Tongue (tissue), 2 donors: ENCODE data around the gene PLVAP. TPM values are rescaled to one million over a fixed set of nuclear protein-coding genes. Genes with fewer than 3 reads are reported as not detected.

Source experiments
- DNase-seq: peaks from one replicate; pipeline ENCODE4 v3.0.0-alpha.2; 2015
- total RNA-seq: library from RNA; depleted of rRNA; stranded (reverse); fragments of >200 nt; gene quantifications from one replicate; pipeline ENCODE4 v1.2.3, GENCODE V29; 2014

The PLVAP gene
- total RNA-seq: 39.2 TPM

GRCh38 chr19:17376935-17377600 lies at the start of gene PLVAP:
TSS of gene PLVAP (minus strand) at chr19:17377342. CDS start at chr19:17377288, 54 bp downstream.
- DNase-seq: no peak

DNA sequence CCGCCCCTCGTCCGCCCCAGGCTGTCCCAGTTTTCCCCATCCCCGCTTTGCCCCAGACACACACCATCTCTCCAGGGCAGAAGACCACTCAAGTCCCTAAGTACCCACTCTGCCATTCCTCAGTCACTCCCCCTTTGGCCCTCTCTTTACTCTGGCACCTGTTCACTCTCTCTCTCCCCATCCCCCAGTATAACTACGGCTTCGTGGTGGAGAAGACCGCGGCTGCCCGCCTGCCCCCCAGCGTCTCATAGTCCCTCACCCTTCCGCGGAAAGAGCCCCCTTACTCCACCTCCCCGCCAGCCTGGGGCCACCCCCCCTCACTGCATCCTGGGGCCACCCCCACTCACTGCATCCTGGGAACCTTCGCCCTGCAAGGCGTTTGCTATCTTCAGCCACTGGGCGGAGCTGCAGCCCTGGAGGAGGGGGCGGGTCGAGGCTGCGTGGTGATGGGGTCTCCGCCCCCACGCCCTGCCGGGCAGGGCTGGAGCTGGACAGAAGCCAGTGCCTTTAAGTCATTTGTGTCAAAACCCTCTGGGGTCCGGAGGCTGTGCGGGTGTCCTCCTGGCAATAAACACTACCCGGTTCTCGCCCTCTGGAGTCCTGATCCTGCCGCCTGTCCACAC lies 47.7 kb upstream of the PLVAP start:
- DNase-seq: peak; percentile 59

DNA sequence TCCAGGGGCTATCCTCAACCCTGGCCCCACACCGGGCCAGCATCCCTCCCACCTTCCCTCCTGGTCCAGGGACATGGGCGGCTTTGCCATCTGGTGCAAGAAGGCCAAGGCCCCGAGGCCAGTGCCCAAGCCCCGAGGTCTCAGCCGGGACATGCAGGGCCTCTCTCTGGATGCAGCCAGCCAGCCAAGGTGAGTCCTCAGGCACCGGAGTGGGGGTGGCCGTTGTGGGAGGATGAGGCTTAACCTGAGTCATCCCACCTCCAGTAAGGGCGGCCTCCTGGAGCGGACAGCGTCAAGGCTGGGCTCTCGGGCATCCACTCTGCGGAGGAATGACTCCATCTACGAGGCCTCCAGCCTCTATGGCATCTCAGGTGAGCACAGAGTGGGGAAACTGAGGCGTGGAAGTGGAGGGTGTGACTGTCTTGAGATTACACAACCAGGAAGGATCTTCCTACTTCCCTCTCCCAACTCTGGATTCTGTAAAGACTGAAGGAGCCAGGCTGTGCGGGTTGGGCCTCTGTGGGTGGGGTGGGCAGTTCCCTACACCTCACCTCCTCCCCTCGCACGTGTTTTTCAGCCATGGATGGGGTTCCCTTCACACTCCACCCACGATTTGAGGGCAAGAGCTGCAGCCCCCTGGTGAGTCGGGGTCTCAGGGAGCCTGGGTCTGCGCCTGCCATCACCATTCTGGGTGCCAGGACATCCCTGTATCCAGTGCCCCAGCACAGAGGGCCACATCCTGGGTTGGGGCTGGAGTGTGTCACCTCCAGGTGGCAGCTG lies 46.5 kb upstream of the PLVAP start:
- DNase-seq: no peak

DNA sequence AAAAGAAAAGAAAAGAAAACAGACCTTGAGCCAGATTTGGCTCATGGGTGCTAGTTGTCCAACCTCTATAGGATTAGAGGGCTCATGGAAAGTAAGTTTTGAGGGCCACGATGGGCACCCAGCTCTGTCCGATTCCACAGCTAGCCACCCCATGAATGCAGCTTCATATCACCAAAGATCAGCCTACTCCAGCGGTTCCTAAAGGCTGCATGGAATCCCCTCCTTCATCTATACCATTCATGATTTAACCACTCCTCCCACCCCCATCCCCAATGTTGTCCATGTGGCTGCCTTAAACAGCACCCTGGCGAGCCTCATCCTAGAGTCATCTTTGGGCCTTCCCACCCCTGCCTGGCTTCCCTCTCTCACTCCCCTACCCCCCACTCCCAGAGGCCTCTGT lies 44.8 kb upstream of the PLVAP start:
- DNase-seq: no peak

- peak; percentile 43 for DNase-seq
Observed at GRCh38 chr19:17420475-17420924, 43.4 kb upstream of the PLVAP start.

GRCh38 chr19:17419621-17420474 lies 42.7 kb upstream of the PLVAP start, which contains the start of gene MVB12A:
TSS of gene MVB12A (plus strand) at chr19:17420047. CDS start at chr19:17420136, 89 bp downstream.
- peak; percentile 100 for DNase-seq

GRCh38 chr19:17419154-17419620 lies 42.0 kb upstream of the PLVAP start:
- no peak for DNase-seq

- no peak for DNase-seq
Observed at GRCh38 chr19:17418710-17419109, 41.6 kb upstream of the PLVAP start.

GRCh38 chr19:17415121-17415520 lies 38.0 kb upstream of the PLVAP start:
- no peak for DNase-seq

DNA sequence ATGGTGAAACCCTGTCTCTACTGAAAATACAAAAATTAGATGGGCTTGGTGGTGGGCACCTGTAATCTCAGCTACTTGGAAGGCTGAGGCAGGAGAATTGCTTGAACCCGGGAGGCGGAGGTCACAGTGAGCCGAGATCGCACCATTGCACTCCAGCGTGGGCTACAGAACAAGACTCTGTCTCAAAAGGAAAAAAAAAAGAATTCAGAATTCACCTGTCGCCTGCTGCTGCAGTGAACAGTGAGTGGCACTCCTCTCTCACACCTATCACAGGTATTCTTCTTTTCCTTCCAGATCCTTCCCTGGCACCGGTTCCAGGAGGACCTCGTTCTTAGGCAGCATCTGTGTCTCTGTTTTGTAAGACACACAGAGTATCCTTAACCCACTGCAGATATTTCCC lies 37.0 kb upstream of the PLVAP start:
- no peak for DNase-seq

- no peak for DNase-seq
Observed at GRCh38 chr19:17411801-17412200, 34.7 kb upstream of the PLVAP start.

DNA sequence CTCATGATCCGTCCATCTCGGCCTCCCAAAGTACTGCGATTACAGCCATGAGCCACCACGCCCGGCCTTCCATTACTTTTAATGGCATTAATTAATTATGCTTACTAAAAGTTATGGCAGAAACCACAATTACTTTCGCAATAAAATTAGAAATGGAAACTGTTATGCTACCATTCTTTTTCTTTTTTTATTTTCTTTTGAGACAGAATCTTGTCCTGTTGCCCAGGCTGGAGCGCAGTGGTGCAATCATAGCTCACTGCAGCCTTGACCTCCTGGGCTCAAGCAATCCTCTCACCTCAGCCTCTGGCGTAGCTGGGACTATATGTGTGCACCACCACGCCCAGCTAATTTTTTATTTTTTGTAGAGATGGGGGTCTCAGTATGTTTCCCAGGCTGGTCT lies 32.8 kb upstream of the PLVAP start:
- no peak for DNase-seq

- no peak for DNase-seq
Observed at GRCh38 chr19:17406887-17407196, 29.7 kb upstream of the PLVAP start.

GRCh38 chr19:17406046-17406886 lies 29.1 kb upstream of the PLVAP start:
- DNase-seq: no peak

DNA sequence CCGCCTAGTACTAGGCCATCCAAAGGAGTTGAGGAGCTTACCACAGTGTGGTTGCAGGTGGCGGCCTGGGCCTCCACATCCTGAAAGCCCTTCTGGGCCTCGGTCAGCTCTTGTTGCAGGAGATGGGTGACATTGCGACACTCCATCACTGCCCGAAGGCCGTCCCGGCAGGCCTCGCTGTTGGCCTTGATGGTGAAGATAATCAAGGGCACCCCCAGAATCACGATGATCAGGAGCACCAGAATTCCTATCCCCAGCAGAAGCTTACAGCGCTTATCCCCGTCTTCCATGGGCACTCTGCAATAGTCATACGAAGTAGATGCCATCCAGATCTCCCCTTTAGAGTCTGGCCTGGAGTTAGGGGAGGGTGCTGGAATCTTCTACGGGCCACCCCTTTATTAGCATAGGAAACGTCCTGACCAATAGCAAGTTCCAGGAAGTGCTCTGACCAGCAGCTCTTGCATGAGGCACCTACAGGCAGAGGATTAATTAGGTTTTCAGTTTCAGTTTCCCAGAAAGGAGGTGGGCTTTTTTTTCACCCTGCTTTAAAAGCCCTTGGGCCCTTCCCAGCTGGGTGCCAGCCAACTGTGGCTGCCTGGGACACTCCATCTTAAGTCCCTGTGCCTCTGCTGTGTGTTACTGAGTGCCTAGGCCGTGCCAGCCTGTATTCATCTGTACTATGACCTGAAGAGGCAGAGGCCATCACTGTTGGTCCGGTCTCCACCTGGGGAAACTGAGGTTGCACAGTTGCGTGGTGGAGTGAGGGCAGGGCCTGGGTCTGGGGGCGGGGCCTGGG lies 28.3 kb upstream of the PLVAP start, which contains the start of gene BST2:
Gene BST2 (minus strand): TSS at position 381 of the 796 bp plus-strand sequence. CDS start 55 bp downstream, at position 326.
- DNase-seq: no peak

DNA sequence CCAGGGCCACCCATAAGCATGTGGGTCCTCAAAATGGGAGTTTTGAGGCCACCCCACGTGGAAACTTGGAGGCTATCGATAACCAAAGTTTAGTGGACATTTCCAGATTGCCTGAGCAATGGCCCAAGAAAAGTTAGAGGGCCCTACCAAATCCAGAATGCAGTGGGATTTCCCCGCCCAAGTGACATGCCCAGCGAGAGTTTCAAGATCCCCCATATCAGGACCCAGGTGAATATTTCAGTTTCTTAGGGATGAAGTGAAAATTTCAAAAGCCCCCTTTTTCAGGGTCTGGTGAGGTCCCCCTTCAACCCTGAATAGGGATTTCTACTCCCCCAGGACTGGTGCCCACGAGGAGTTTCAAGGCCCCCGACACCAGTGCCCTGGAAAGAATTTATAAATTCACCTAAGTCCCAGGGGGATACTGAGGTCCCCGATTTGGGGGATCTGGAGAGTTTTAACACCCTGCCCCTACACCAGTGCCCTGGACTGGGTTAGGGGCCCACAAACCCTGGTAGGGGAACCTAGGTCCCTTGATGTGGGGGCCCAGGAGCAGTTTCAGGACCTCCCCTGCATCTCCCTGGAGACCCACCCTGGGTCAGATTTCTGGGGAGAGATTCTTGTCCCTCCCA lies 27.6 kb upstream of the PLVAP start:
- no peak for DNase-seq

- DNase-seq: no peak
Observed at GRCh38 chr19:17404015-17404414, 26.9 kb upstream of the PLVAP start.

DNA sequence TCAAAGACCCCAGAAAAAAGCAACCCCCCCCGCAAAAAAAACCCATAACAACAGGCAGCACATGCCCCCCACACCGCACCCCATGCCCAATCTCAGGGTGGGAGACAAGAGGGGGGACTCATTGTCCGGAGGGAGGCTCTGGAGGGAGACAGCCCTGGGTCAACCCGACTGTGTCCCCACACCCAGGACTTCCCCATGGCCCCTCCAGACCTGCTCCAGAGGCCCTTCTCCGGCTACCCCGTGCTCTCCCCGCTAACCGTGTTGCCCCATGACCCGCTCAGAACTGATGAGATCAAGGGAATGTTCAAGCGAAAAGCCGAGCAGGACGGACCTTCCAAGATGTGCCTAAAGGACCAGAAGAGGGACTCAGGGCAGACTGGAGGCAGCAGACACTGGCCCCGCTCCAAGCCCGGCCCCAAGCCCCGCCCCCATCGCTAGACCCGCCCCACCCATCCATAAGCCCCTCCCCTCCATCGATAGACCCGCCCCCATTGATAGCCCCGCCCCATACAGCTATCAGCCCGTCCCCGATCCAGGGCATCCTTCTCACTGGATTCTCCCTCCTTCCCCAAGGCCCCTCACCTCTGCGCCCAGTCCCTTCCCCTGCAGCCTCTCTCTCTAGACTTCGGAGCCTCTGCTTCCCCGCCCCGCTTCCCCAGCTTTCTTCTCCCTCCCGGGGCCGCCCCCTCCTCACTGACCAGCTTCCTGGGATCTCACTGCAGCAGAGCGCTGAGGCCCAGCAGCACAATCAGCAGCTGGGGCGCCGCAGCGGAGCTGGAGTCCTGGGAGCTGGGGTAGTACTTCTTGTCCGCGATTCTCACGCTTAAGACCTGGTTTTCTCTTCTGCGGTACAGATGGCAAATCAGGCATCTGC lies 26.1 kb upstream of the PLVAP start:
- no peak for DNase-seq

DNA sequence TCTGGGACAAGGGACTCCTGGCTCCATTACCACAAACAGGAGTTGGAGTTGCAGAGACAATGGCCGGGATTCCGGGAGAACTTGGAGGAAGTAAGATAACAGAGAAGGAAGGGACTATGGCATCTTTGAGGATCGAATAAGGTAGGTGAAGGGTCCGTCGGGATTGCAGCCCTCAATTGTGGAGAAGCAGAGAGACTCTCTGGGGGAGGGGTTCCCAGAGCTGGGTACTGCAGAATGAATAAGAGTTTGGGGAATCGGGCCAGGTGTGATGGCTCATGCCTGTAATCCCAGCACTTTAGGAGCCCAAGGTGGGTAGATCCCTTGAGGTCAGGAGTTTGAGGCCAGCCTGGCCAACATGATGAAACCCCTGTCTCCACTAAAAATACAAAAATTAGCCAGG lies 24.5 kb upstream of the PLVAP start:
- DNase-seq: no peak
